ENCODE measurements around the gene BRAF. TPM values are rescaled to one million over a fixed set of nuclear protein-coding genes. Genes with fewer than 3 reads are reported as not detected.
A peak's percentile ranks its signal among the peaks of the same experiment; 100 is the strongest.
"Not testable (repeated sequence)": the region's sequence is repeated elsewhere in the genome, so short reads cannot be mapped to it uniquely, and the experiment has no call there.

The BRAF gene
- total RNA-seq, 4 donors from 2014 or later = 32.2 to 94.9 (median 41.0) TPM

DNA sequence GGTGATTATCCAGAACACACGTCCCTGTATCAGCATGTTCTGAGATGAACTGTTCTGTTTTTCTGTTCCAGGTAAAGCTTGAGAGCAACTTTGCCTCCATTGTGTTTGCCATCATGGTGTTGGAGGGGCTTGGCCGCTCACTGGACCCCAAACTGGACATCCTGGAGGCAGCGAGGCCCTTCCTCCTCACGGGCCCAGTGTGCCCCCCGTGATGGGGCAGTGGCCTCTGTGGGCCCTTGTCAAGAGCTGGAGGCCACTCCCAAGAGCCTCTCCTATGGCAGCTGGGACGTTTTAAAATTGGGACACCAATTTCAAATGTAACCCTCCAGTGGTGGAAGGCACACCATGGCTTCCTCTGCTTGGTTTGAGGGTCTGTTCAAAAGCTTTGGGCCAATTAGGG, 230.1 kb downstream of the BRAF start:
- no peaks in the 10 kb centered on the region for H3K27me3 ChIP-seq
- H3K9me3 ChIP-seq = no peaks in the 10 kb centered on the region
- peaks cover 34% of the 10 kb centered on the region for H3K36me3 ChIP-seq
- TF ChIP-seq EP300 (IDR thresholded peaks at IDR 0.05) (no peak), POLR2A (IDR thresholded peaks at IDR 0.05) (no peak), POLR2AphosphoS5 (IDR thresholded peaks at IDR 0.05) (no peak)
- TF ChIP-seq, protein P1, sequence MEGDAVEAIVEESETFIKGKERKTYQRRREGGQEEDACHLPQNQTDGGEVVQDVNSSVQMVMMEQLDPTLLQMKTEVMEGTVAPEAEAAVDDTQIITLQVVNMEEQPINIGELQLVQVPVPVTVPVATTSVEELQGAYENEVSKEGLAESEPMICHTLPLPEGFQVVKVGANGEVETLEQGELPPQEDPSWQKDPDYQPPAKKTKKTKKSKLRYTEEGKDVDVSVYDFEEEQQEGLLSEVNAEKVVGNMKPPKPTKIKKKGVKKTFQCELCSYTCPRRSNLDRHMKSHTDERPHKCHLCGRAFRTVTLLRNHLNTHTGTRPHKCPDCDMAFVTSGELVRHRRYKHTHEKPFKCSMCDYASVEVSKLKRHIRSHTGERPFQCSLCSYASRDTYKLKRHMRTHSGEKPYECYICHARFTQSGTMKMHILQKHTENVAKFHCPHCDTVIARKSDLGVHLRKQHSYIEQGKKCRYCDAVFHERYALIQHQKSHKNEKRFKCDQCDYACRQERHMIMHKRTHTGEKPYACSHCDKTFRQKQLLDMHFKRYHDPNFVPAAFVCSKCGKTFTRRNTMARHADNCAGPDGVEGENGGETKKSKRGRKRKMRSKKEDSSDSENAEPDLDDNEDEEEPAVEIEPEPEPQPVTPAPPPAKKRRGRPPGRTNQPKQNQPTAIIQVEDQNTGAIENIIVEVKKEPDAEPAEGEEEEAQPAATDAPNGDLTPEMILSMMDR (IDR thresholded peaks at IDR 0.05) = no peak
- no peak overlapping the region for H3K4me3 ChIP-seq
- DNase-seq (ENCODE audit: low spot score in 2 of 2) = no peak
- 78% methylated on average over 2 of the region's 6 CpGs for WGBS
- peaks cover 22% of the 10 kb centered on the region for H3K4me1 ChIP-seq
- no peak overlapping the region for H3K27ac ChIP-seq

DNA sequence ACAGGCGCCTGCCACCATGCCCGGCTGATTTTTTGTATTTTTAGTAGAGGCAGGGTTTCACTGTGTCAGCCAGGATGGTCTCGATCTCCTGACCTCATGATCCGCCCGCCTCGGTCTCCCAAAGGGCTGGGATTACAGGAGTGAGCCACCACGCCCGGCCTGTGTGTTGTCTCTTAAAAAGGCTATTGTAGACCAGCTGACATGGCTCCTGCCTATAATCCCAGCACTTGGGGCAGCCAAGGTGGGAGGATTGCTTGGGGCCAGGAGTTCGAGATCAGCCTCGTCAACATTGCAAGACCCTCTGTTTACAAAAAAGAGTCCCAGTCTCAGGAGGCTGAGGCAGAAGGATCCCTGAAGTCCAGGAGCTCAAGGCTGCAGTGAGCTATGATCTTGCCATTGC, 230.9 kb downstream of the BRAF start:
- H3K9me3 ChIP-seq; DNase-seq (ENCODE audit: low spot score in 2 of 2); H3K27ac ChIP-seq; H3K27me3 ChIP-seq; H3K4me3 ChIP-seq: not testable (repeated sequence)
- Histone ChIP-seq H3K36me3 (peaks cover 42% of the 10 kb centered on the region), H3K4me1 (peaks cover 22% of the 10 kb centered on the region)
- 97% methylated on average over 10 of the region's 10 CpGs for WGBS

DNA sequence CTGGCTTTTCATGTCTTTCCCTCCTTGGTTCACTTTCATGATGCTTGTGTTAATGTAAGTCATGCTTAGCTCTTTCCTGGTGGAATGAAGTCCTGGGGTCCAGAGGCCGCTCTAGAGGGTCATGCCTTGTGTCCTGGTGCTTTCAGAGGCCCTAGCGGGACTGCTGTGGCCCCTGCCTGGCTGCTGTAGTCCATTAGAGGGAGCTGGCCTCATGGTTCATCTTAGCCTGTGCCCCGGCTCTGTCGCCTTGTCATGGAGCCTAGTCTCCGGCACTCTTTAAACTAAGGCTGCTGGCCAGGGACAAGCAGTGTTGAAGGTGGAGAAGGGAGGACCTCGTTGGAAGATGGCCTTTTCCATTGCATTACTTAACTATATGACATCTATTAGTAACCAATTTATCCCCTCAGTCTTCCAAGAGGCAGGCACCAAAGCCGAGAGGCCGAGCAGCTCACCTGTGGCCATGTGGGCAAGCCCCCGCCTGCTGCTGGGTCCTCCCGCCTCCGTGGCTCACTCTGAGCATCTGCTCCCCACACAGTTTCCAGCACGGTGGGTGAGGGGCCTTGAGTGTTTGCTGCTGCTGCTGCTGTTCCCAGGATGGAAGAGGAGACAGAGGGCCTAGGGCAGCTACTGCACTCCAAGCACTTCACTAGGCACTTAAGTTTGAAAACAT, 233.2 kb downstream of the BRAF start:
- Histone ChIP-seq H3K4me1 (peaks cover 7% of the 10 kb centered on the region), H3K36me3 (peaks cover 63% of the 10 kb centered on the region), H3K27me3 (no peaks in the 10 kb centered on the region), H3K4me3 (no peak overlapping the region), H3K27ac (no peak overlapping the region), H3K9me3 (no peaks in the 10 kb centered on the region)
- TF ChIP-seq POLR2A (IDR thresholded peaks at IDR 0.05) (no peak), POLR2AphosphoS5 (IDR thresholded peaks at IDR 0.05) (no peak), EP300 (IDR thresholded peaks at IDR 0.05) (no peak)
- TF ChIP-seq, protein P1 (IDR thresholded peaks at IDR 0.05) = no peak
- WGBS = 89% methylated on average over 11 of the region's 12 CpGs
- peak in 1 of 2 donors; percentile 62 for DNase-seq (ENCODE audit: low spot score in 2 of 2)

DNA sequence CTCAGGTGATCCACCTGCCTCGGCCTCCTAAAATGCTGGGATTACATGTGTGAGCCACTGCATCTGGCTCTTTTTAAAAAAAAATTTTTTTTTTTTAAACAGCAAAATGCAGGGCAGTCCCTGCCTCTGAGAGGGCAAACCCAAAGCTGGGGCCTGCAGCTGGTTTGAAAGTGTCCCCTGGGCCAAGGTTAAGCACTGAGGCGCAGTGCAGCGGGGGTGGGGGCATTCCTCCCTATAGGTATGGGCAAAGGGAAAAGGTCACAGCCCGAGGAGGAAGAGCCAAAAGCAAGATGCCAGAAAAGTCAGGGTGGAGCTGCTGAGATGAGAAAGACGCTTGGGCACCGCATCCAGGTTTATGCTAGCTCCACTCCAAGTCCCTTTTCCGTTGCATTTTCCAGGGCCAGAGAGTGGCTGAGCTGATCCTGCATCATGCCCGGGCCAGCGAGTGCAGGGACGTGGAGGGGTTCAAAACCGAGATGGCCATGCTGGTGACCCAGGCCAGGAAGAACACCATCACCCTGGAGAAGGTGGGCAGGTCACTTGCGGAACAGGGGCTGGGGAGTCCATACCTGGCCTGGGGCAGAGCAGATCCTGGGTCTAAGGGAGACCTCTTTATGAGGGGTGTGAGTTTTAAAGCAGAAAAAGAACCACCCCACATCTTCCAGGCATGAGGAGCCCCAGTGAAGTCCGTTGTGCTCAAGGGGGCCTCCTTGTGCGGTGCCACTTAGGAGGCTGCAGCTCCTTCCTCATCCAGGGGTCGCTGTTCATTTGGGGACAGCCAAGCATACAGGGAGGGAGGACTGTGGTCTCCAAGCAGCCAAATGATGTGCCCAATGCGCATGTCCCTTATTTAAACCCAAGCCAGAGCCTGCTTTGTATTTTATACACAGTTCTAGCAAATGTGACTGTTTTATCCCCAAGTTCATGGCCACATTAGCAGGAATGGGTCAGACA, 235.3 kb downstream of the BRAF start:
- H3K9me3 ChIP-seq = no peaks in the 10 kb centered on the region
- no peaks in the 10 kb centered on the region for H3K27me3 ChIP-seq
- peak in 1 of 2 donors; percentile 77 for DNase-seq (ENCODE audit: low spot score in 2 of 2)
- no peak overlapping the region for H3K4me3 ChIP-seq
- peaks cover 77% of the 10 kb centered on the region for H3K36me3 ChIP-seq
- 92% methylated on average over 16 of the region's 16 CpGs for WGBS
- TF ChIP-seq, protein P1 (IDR thresholded peaks at IDR 0.05) = no peak
- TF ChIP-seq EP300 (IDR thresholded peaks at IDR 0.05) (no peak), POLR2AphosphoS5 (IDR thresholded peaks at IDR 0.05) (no peak), POLR2A (IDR thresholded peaks at IDR 0.05) (no peak)
- H3K4me1 ChIP-seq = no peaks in the 10 kb centered on the region
- no peak overlapping the region for H3K27ac ChIP-seq

DNA sequence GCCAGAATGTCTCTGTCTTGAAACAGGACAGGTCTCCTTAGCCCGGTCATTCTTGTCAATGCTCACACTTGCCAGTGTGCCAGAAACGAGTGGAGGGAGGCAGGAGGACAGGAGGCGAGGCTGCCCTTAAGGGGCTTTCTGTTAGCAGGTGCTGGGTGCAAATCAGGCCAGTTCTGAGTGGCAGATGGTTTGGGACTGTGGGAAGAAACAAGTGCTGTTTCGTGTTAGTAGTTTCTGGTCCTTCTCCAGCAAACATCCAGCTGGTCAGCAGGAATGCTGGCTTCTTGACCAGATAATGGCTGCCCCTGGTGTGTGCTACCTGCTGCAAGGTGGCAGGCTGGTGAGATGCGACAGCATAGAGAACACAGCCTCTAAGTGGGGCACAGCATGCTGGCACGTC, 236.4 kb downstream of the BRAF start:
- H3K27me3 ChIP-seq = no peaks in the 10 kb centered on the region
- peaks cover 86% of the 10 kb centered on the region for H3K36me3 ChIP-seq
- H3K4me3 ChIP-seq = no peak overlapping the region
- 93% methylated on average over 6 of the region's 6 CpGs for WGBS
- no peak overlapping the region for H3K27ac ChIP-seq
- H3K9me3 ChIP-seq = no peaks in the 10 kb centered on the region
- DNase-seq (ENCODE audit: low spot score in 2 of 2) = no peak
- TF ChIP-seq EP300 (IDR thresholded peaks at IDR 0.05) (no peak), POLR2A (IDR thresholded peaks at IDR 0.05) (no peak), POLR2AphosphoS5 (IDR thresholded peaks at IDR 0.05) (no peak)
- TF ChIP-seq, protein P1 (IDR thresholded peaks at IDR 0.05) = no peak
- H3K4me1 ChIP-seq = no peaks in the 10 kb centered on the region

Measured in suprapubic skin (tissue), 4 donors.